K562 (cell line): Measurements from ENCODE around the gene PPP2R2D. TPM values are rescaled to one million over a fixed set of nuclear protein-coding genes. Genes with fewer than 3 reads are reported as not detected.

Experiments used
- ARHGAP35 ChIP-seq: fragments of 450-650 bp; IDR thresholded peaks from 2 replicates; pipeline ENCODE4 v1.6.1; 2018; ENCODE audit not compliant: partially characterized antibody
- ATF7 ChIP-seq: fragments of 450-650 bp; IDR thresholded peaks from 2 replicates; pipeline ENCODE4 v1.7.1; 2014; ENCODE audit warnings: mild to moderate bottlenecking, moderate library complexity
- EGR1 ChIP-seq: fragments of 450-650 bp; conservative IDR thresholded peaks from 2 replicates; pipeline ENCODE4 v1.6.1; 2017; ENCODE audit warnings: mild to moderate bottlenecking
- EP300 ChIP-seq: IDR thresholded peaks from 2 replicates; pipeline ENCODE4 v1.6.1; 2012; ENCODE audit warnings: low read length, improper control_type of control experiment
- FOS ChIP-seq: IDR thresholded peaks from 3 replicates; pipeline ENCODE4 v1.6.1; 2011; ENCODE audit not compliant: insufficient read length; ENCODE audit errors: extremely low read depth
- FOSL1 ChIP-seq: fragments of 200-800 bp; sonication (Bioruptor generic); conservative IDR thresholded peaks from 2 replicates; pipeline ENCODE4 v1.6.1; 2016; ENCODE audit warnings: missing genetic modification characterization, missing compliant biosample characterization
- ILK ChIP-seq: fragments of 450-650 bp; IDR thresholded peaks from 2 replicates; pipeline ENCODE4 v1.6.1; 2016; ENCODE audit warnings: missing genetic modification characterization, low read depth, mild to moderate bottlenecking, missing compliant biosample characterization, moderate library complexity, borderline replicate concordance
- JUN ChIP-seq, 2 experiments: sonication (generic) in 1 of 2; formaldehyde crosslinking in 1 of 2; IDR thresholded peaks; 2 replicates each; pipeline versions ENCODE4 v1.6.1 to v1.8.0; 2012 to 2022; ENCODE audit warnings: borderline replicate concordance in 2 of 2, mild to moderate bottlenecking in 2 of 2, improper control_type of control experiment in 1 of 2, low read depth in 1 of 2, low read length in 1 of 2, missing genetic modification reagents in 1 of 2
- NCOA1 ChIP-seq: fragments of 450-650 bp; IDR thresholded peaks from 2 replicates; pipeline ENCODE4 v1.6.1; 2016; ENCODE audit warnings: low read depth
- NKRF ChIP-seq: fragments of 450-650 bp; IDR thresholded peaks from 2 replicates; pipeline ENCODE4 v1.6.1; 2016; ENCODE audit warnings: borderline replicate concordance
- POLR2H ChIP-seq: IDR thresholded peaks from 2 replicates; pipeline ENCODE4 v1.6.1; 2016; ENCODE audit warnings: missing genetic modification characterization, low read depth, mild to moderate bottlenecking, control low read depth, missing compliant biosample characterization, moderate library complexity
- SIX5 ChIP-seq, 2 experiments: IDR thresholded peaks; 2 replicates each; pipeline ENCODE4 v1.6.1; 2011; ENCODE audit warnings: low read length in 2 of 2, borderline replicate concordance in 1 of 2, low read depth in 1 of 2, mild to moderate bottlenecking in 1 of 2, moderate library complexity in 1 of 2; ENCODE audit not compliant: insufficient read depth in 1 of 2
- SLC30A9 ChIP-seq: fragments of 250-450 bp; sonication (Bioruptor Pico); IDR thresholded peaks from 2 replicates; pipeline ENCODE4 v1.8.0; 2022; ENCODE audit warnings: mild to moderate bottlenecking, moderate library complexity
- SP2 ChIP-seq: IDR thresholded peaks from 2 replicates; pipeline ENCODE4 v1.6.1; 2011; ENCODE audit warnings: mild to moderate bottlenecking, low read depth, low read length, moderate library complexity; ENCODE audit not compliant: poor library complexity, severe bottlenecking; ENCODE audit errors: extremely low read depth
- SREBF1 ChIP-seq: fragments of 150-350 bp; IDR thresholded peaks from 2 replicates; pipeline ENCODE4 v1.6.1; 2014; ENCODE audit warnings: antibody characterized with exemption, low read depth, low read length, borderline replicate concordance
- TCF15 ChIP-seq: fragments of 250-450 bp; sonication (Bioruptor Pico); IDR thresholded peaks from 2 replicates; pipeline ENCODE4 v1.8.0; 2022; ENCODE audit warnings: moderate library complexity, mild to moderate bottlenecking, inconsistent platforms
- THAP7 ChIP-seq: fragments of 250-450 bp; sonication (Bioruptor Pico); IDR thresholded peaks from 2 replicates; pipeline ENCODE4 v1.5.0; 2021
- ZC3H4 ChIP-seq: sonication (generic); formaldehyde crosslinking; IDR thresholded peaks from 2 replicates; pipeline ENCODE4 v1.9.0; 2021; ENCODE audit warnings: missing genetic modification reagents, borderline replicate concordance
- ZEB2 ChIP-seq: fragments of 450-650 bp; IDR thresholded peaks from 2 replicates; pipeline ENCODE4 v1.6.1; 2016
- ZFX ChIP-seq: sonication (generic); formaldehyde crosslinking; IDR thresholded peaks from 2 replicates; pipeline ENCODE4 v1.8.0; 2022; ENCODE audit warnings: mild to moderate bottlenecking, missing genetic modification reagents, moderate library complexity
- ZNF175 ChIP-seq: fragments of 200-800 bp; sonication (Bioruptor generic); IDR thresholded peaks from 2 replicates; pipeline ENCODE4 v1.6.1; 2016; ENCODE audit warnings: low read depth, mild to moderate bottlenecking, missing genetic modification characterization, missing compliant biosample characterization
- polyA plus RNA-seq, 8 experiments: library from polyadenylated mRNA; depleted of rRNA in 4 of 8; stranded (reverse) in 5 of 8; unstranded in 3 of 8; fragments of >200 nt; fragmentation: Nextera tagmentation in 2 of 8; fragmentation: Illumina TruSeq in 1 of 8; extraction: Ambion mirVana in 2 of 8; extraction: Trizol in 1 of 8; gene quantifications; 2 replicates each; pipeline versions ENCODE4 v1.2.1 to v1.2.3, GENCODE V29; 2011 to 2014; ENCODE audit warnings: inconsistent platforms in 1 of 8, missing spikeins in 1 of 8
- total RNA-seq, 7 experiments: library from RNA; depleted of rRNA in 6 of 7; stranded (reverse); fragments of >200 nt in 6 of 7; fragmentation: Illumina TruSeq in 2 of 7; extraction: Trizol in 2 of 7; gene quantifications; 2 replicates each; pipeline versions ENCODE4 v1.2.1 to v1.2.3, GENCODE V29; 2011 to 2021; ENCODE audit warnings: low replicate concordance in 1 of 7
- TF ChIP-seq, protein P1 (sequence below), 2 experiments: fragments of 450-650 bp; conservative IDR thresholded peaks; 2 replicates each; pipeline ENCODE4 v1.6.1; 2017; ENCODE audit warnings: mild to moderate bottlenecking in 2 of 2, moderate library complexity in 2 of 2

PPP2R2D gene
- total and polyA plus RNA-seq, 9 of the 15 experiments (the other 6 are each of a cell fraction or from before 2014, with no cell fraction given) = 1.9 to 37.0 (median 26.8) TPM

DNA sequence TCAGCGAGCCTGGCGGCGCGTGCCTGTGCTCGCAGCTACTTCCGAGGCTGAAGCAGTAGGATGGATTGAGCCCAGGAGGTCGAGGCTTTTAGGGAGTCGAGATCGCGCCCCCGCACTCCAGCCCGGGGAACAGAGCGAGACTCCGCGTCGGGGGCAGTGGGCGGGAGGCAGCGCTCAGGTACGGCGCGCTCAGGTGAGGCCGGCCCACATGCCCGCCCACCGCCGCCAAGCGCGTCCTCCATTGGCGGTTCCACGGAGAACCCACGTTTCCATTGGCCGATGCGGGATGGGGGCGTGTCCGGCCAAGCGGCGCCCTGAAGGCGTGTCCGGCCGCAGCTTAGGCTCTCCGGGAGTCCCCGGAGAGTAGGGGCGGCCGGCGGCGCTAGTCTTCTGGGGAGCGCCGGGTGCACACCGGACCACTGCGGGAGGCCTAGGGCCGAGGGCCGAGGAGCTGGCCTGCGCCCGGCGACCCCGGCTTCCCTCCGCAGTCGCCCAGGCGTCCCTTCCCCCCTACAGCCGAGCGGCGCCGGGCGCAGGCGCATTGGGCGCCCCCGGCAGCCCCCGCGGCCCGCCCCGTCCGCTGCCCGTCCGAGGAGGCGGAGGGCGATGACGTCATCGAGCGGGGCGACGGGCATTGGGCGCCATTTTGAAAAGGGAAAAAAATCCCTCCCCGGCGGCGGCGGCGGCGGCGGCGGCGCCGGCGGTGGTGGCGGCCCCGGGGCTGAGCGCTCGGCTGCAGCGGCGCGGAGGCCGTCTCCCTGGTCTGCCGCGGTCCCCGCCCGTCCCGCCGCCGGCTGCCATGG, at the start of gene PPP2R2D (continued):
- TF ChIP-seq SREBF1 (no peak), NCOA1 (no peak), ZEB2 (peak; percentile 82), ATF7 (peak; percentile 97), ZNF175 (CRISPR knock-in tag) (no peak), FOS (peak; percentile 72), FOSL1 (tag) (peak; percentile 75), SLC30A9 (CRISPR knock-in tag) (no peak), EP300 (no peak), ARHGAP35 (no peak), SP2 (peak; percentile 52), THAP7 (CRISPR knock-in tag) (peak; percentile 94), EGR1 (peak; percentile 69), TCF15 (no peak), ILK (tag) (no peak), ZC3H4 (no peak), SIX5 (IDR thresholded peaks at IDR 0.05; ENCODE audit: borderline replicate concordance in 1 of 2, insufficient read depth in 1 of 2, low read depth in 1 of 2, low read length in 2 of 2) (peak; percentile 19 to 53; a peak in 1 of 4 replicates), POLR2H (tag) (0 out of 2 replicates have a peak, but pooled peaks have one; percentile 35), JUN (IDR thresholded peaks at IDR 0.05; ENCODE audit: borderline replicate concordance, low read depth, low read length) (peak; percentile 92), JUN (CRISPR knock-in tag; IDR thresholded peaks at IDR 0.05; ENCODE audit: borderline replicate concordance) (no peak), NKRF (peak; percentile 14; the same call in 1 of the 2 replicates), ZFX (CRISPR knock-in tag) (peak; percentile 46)
- TF ChIP-seq, protein P1, sequence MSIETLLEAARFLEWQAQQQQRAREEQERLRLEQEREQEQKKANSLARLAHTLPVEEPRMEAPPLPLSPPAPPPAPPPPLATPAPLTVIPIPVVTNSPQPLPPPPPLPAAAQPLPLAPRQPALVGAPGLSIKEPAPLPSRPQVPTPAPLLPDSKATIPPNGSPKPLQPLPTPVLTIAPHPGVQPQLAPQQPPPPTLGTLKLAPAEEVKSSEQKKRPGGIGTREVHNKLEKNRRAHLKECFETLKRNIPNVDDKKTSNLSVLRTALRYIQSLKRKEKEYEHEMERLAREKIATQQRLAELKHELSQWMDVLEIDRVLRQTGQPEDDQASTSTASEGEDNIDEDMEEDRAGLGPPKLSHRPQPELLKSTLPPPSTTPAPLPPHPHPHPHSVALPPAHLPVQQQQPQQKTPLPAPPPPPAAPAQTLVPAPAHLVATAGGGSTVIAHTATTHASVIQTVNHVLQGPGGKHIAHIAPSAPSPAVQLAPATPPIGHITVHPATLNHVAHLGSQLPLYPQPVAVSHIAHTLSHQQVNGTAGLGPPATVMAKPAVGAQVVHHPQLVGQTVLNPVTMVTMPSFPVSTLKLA (conservative IDR thresholded peaks at IDR 0.05) = peak in 1 of 2 experiments; percentile 44; a peak in 2 of 4 replicates
